LoVo (cell line): ENCODE measurements around the gene FHIP1B.
A peak's percentile ranks its signal among the peaks of the same experiment; 100 is the strongest.

Experiments
- DNase-seq: peaks from one replicate; pipeline ENCODE4 v3.0.0-alpha.2; 2016; ENCODE audit warnings: low spot score

Gene FHIP1B

GRCh38 chr11:6238902-6239301 is 4.5 kb upstream of the FHIP1B start, which contains the start of gene CNGA4:
TSS of gene CNGA4 (plus strand) at chr11:6239089. CDS start at chr11:6239207, 118 bp downstream.
- no peak for DNase-seq

GRCh38 chr11:6237761-6238302 is 3.4 kb upstream of the FHIP1B start:
- no peak for DNase-seq

DNA sequence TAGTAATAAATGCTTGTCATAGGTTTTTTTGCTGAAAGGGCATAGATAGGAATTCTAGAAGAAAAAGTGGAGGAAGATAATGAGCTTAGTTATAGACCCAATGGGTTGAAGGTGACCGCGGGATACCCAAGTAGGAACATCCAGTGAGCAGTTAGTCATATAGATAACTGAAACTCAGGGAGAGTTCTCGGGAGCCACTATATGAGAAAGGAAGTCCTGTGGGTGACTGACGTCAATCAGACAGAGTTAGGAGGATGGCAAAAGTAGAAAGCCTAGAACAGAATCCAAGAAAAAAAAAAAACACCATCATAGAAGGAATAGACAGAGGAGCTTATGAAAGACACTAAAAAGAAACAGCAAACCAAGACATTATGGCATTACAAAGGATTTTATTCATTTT is 2.8 kb upstream of the FHIP1B start:
- no peak for DNase-seq

DNA sequence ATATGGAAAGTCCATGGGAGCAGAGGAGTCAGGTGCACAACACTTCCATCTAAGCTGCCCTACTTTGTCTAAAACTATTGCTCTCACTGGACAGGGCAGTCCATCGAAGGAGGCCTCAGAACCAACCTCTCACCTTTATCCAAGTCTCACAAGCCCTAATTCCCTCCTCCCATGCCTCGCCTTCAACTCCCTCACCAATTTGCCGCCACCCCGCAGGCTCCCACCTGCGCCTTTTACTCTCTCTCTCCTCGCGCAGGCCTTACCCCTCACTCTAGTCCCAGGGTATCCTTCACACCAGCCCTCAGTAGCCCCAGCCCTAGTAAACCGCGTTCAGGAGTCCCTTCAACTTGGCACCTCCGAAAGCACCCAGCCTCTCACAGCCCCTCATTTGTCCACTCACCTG is 451 bp downstream of the FHIP1B start:
- no peak for DNase-seq

GRCh38 chr11:6232899-6233298 is 1.5 kb downstream of the FHIP1B start:
- DNase-seq = no peak

DNA sequence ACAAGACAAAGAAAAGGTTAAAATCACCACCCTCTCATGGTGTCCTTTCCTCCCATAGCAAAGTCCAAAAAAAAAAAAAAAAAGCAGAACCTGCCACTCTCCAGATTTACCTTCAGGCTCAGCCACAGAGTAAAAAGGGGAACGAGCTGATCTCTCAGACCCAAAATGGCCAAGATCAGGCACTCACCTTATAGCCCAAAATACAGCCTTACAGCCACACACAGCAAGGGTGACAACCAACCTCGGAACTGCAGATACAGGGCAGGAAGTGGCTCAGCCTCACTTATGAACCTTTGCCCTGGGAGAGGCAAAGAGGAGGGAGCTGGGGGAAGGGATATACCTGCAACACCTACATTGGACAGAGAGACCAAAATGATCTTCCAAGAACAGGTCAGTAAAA is 4.5 kb downstream of the FHIP1B start:
- DNase-seq = peak; percentile 52

GRCh38 chr11:6228520-6228919 is 5.9 kb downstream of the FHIP1B start:
- DNase-seq = no peak

DNA sequence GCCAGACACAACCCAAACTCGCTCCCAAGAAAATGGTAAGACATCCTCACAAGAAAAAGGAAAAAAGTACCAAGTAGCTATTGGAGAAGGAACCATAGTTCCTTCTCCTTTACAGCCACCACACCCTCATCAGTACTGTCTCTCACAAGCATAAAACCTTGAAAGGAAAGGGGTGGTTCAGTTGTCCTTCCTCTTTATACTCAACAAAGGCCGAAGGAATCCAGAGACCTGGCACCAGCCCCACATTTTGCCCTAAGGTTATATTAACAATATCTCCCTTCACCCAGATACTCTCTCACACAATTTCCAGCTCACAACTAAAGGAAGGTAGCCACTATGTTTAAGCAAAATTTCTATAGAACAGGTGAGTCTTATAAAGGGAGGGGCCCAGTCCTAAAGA is 8.5 kb downstream of the FHIP1B start:
- DNase-seq = no peak

DNA sequence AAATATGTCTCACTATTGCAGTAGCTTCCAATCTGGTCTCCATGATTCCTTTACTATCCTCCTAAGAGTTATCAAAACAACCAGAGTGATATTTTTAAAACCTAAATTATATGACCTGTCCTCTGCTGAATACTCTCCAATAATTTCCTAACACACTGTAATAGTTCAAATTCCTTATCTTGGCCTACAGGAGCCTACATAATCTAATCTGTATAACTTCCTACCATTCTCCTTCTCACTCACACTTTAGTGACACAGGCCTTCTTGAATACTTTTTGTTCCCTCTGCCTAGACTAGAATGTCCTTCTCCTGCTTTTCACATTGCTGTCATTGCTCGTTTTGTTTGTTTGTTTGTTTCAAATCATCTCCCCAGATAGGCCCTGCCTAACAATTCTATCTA is 9.4 kb downstream of the FHIP1B start:
- no peak for DNase-seq

- DNase-seq = no peak
Observed at GRCh38 chr11:6224421-6224820, 10.0 kb downstream of the FHIP1B start.

GRCh38 chr11:6223854-6224253 is 10.6 kb downstream of the FHIP1B start:
- DNase-seq = no peak

DNA sequence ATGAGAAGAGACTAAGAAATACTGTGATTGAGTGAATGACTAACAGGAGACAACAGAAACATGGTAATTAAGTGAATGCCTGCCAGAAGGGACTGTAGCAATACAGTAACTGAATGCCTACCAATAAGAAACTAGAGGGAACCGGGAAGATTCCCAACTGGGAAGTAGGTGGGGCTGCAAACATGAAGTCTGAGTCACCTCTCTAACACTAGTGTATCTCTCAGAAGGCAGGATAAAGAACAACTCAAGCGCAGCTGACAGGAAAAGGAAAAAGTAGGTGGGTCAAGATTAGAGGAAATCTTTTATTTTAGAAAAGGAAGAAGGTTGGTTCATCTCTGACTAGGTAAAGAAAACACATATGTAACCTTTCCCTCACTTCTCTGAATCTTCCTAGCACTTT is 15.1 kb downstream of the FHIP1B start:
- peak; percentile 23 for DNase-seq

DNA sequence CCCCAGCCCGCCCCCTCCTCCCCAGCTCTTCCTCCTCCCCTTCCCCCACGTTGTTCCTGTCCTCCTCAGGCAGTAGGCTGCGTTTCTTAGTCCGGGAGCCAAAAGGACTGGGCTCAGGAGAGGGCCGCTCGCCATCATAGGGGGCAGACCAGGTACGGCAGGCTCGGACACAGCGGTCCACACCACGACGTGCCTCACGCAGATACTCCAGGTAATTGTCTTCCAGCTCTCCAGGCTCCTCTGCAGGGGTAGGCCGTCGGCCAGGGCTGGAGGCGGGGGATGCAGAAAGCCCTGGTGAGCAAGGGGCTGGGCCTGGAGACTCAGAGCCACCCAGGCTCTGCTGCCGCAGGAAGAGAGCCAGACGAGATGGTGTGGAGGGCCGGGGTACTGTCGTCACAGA is 16.7 kb downstream of the FHIP1B start:
- no peak for DNase-seq

- DNase-seq = no peak
Observed at GRCh38 chr11:6216501-6216900, 17.9 kb downstream of the FHIP1B start.

DNA sequence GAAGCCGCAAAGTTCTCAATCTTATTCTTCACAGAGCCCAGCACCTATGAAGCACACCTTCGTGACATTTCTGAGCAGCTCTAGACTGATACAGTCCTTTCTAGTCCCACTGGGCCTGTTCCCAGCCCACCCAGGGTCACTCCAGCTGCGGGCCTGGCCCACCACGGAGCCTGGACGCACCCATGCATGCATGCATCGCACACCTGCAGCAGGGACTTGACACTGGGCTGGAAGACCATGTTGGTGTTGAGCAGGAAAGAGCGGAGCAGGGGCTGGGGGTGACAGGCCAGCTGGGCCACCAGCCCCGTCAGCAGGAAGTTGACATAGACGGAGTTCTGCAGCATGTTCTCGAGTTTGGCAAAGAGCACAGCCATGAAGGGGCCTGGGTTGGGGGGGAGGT is 19.9 kb downstream of the FHIP1B start:
- no peak for DNase-seq

DNA sequence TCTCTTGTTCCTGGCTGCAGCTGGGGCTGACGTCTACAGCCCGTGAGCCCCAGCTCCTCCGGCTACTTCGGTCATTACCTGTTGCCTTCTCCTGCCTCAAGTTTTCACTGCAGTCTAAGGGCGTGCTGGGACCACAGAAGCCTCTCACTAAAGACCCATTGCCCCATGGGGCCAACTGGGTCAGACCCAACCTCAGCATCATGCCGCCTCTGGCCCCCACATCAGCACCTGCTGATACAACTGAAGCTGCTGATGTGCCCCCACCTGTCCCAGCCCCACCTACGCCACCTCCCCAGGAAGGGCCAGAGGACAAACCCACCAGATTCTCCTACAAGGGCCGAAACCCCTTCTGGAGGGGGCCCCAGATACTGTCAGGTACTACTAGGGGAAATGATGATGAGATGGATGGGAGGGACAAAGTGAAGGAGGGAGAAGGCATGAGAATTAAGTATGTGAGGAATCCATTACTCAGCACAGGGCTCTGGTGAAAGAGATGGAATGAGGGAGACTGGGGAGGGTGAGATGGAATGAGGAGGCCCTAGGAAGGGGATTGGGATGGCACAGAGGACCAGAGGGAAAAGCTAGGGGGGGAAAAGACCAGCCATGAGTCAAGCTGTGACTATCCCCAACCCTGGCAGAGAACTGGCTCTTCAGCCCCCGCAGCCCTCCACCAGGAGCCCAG is 24.0 kb downstream of the FHIP1B start:
- DNase-seq = no peak

DNA sequence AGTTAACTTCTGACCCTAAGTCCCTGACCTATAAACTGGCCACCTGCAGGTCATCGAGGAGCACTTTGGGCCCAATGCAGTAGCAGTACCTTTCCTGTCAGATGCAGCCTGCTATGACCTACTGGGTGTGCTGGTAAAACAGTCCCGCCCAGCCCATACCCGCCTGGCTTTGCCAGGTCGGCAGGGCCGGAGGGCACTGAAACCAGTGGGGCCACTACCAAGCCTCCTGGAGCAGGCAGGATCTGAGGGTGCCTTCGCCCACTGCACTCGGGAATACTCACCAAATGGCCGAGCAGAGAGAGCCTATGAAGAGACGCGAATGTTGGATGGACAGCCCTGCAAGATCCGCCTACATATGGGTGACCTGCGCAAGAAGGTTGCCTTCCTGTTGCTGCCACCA is 24.6 kb downstream of the FHIP1B start:
- DNase-seq = no peak

GRCh38 chr11:6206456-6207180 is 27.8 kb downstream of the FHIP1B start:
- DNase-seq = no peak

DNA sequence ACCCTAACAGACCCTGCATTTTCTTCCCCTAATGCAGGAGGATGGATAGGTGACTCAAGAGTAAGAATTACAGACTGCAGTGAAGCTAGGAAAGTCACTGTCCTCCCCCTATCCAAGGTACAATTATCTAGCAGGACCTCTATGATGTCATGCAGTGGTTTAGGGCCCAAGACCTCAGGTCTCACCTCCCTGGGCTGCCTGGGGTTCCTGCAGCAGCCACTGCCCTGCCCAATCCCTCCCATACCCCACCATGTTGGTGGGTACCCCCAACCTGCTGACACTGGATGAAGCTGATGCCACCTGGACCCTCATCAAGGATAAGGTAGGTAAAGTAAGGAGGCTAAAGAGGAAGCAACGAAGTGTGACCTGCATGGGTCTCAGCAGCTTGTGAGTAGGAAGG is 29.1 kb downstream of the FHIP1B start, which contains the start of gene C11orf42:
C11orf42 (plus strand) TSS at position 192 of the 400 bp plus-strand sequence; CDS start at position 251, 59 bp downstream.
- DNase-seq = no peak

- no peak for DNase-seq
Observed at GRCh38 chr11:6204706-6205105, 29.7 kb downstream of the FHIP1B start.

GRCh38 chr11:6203327-6203726 is 31.1 kb downstream of the FHIP1B start:
- DNase-seq = no peak

- no peak for DNase-seq
Observed at GRCh38 chr11:6202041-6202440, 32.4 kb downstream of the FHIP1B start.

DNA sequence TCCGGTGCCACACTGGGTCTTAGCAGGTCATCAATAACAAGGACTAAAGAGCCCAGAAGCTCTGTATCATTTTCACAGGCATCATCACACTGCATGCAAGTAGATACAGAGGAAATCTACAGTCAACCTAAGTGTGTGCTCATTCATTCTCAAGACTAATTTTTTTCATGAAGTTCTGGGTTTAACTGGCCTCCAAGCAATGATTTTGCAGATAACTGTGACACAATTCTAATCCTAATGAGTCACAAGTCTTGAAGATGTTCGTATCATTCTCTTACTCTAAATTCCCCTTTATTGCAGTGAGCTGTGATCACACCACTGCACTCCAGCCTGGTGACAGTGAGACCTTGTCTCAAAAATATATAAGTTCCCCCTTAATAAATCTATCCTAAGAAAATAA is 33.0 kb downstream of the FHIP1B start:
- DNase-seq = no peak
